Coronary artery (tissue), 2 donors: ENCODE data around the gene EFNA5.

Experiments used
- DNase-seq: peaks from one replicate; pipeline ENCODE4 v3.0.0-alpha.2; 2017; ENCODE audit warnings: low spot score
- H3K27ac ChIP-seq, 2 donors: fragments of 200-600 bp; sonication (generic); one replicate each; pipeline ENCODE4 v1.5.1; 2016 to 2019
- H3K4me3 ChIP-seq: fragments of 200-600 bp; sonication (generic); 2 replicates; pipeline ENCODE4 v1.5.1; 2016; ENCODE audit warnings: mild to moderate bottlenecking, moderate library complexity
- TF ChIP-seq, protein P1 (sequence below): fragments of 200-600 bp; sonication (generic); IDR thresholded peaks from one replicate; pipeline ENCODE4 v1.5.1; 2019; ENCODE audit warnings: antibody characterized with exemption

The EFNA5 gene

GRCh38 chr5:107543868-107544267 is 126.9 kb downstream of the EFNA5 start:
- TF ChIP-seq, protein P1, sequence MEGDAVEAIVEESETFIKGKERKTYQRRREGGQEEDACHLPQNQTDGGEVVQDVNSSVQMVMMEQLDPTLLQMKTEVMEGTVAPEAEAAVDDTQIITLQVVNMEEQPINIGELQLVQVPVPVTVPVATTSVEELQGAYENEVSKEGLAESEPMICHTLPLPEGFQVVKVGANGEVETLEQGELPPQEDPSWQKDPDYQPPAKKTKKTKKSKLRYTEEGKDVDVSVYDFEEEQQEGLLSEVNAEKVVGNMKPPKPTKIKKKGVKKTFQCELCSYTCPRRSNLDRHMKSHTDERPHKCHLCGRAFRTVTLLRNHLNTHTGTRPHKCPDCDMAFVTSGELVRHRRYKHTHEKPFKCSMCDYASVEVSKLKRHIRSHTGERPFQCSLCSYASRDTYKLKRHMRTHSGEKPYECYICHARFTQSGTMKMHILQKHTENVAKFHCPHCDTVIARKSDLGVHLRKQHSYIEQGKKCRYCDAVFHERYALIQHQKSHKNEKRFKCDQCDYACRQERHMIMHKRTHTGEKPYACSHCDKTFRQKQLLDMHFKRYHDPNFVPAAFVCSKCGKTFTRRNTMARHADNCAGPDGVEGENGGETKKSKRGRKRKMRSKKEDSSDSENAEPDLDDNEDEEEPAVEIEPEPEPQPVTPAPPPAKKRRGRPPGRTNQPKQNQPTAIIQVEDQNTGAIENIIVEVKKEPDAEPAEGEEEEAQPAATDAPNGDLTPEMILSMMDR, result no peak
- Histone ChIP-seq H3K27ac (no peak overlapping the region), H3K4me3 (no peak overlapping the region)
- DNase-seq, result no peak

- TF ChIP-seq, protein P1, result no peak
- peak; percentile 89 for DNase-seq
- peak overlapping the region; percentile 59 for H3K4me3 ChIP-seq
- H3K27ac ChIP-seq, result peak overlapping the region; percentile 30 to 56
Measured at GRCh38 chr5:107542831-107543231, 127.9 kb downstream of the EFNA5 start.

DNA sequence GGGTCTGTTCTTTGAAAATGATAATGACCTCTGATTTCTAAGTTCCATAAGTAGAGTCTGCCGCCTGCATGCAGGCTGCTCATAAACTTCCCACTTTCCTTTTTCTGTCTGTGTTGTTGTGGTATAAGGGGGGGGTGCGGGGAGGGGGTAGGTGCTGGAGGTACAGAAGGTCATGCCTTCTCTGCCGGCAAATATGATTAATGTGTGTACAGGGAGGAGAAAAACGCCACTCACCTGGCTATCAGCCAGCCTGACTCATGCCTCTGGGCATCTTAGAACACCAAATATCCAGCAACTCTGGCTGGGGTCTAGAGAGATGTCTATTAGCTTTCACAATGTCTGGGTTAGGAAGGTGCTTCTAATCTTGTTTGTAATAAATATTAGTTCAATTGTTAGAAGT is 128.3 kb downstream of the EFNA5 start:
- Histone ChIP-seq H3K4me3 (peak overlapping the region; percentile 59), H3K27ac (peak overlapping the region; percentile 30 to 56)
- DNase-seq, result peak; percentile 90
- TF ChIP-seq, protein P1, result no peak

DNA sequence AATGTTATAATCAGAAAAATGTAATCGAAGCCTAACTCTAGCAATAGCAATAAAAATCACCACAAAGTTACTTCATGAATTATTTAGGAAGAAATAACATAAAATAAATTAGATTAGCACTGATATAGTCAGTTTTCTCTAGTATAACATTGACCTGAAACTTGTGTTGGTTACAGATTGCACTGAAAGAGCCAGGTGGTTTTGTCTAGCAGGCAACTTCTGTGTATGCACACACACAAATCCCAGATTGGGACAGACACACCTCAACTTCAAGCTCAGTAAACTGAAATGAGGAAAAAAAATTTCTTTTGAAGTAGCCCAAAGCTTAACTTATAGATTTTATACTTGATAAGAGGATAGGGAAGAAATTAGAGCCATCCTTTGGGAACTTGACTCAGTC is 129.3 kb downstream of the EFNA5 start:
- H3K27ac ChIP-seq, result no peak overlapping the region
- DNase-seq, result no peak
- TF ChIP-seq, protein P1, result no peak

GRCh38 chr5:107539726-107540330 is 130.9 kb downstream of the EFNA5 start:
- TF ChIP-seq, protein P1, result no peak
- Histone ChIP-seq H3K4me3 (no peak overlapping the region), H3K27ac (no peak overlapping the region)
- DNase-seq, result no peak

More for the DNA sequence above, 129.3 kb downstream of the EFNA5 start:
- no peak overlapping the region for H3K4me3 ChIP-seq

DNA sequence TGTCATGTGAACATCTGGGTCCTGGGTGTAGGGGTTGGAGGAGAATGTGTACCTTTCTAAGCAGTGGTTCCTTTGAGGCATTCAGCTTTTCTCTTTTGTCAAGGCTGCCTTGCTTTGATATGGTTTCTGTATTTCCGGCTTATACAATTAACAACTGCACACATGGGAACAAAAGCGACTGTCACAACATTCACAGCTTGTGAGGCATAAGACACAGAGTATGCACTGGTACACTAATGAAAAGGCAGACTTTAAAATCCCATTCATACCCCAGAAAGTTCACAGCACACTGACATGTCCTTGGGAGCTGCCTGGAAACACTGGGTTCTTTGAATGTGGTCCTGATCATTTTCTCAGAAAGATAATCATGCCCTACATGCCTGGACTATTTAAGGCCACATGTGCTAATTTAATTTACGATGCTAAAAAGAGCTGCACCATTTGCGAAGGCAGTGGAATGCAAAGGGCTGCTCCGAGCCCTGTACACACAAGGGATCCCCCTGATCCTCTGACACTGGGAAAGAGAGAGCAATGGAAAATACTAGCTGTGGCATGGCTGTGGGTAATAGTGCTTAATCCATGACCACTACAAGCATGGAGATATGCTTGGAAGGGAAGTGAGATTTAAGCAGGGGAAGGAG is 131.8 kb downstream of the EFNA5 start:
- no peak for DNase-seq
- Histone ChIP-seq H3K27ac (no peak overlapping the region), H3K4me3 (no peak overlapping the region)

More for the DNA sequence above, 131.8 kb downstream of the EFNA5 start:
- TF ChIP-seq, protein P1, result no peak
